HEK293 (cell line): Measurements from ENCODE around the gene NUDT8.

ENCODE experiments used
- BCL11A ChIP-seq: fragments of 450-650 bp; formaldehyde crosslinking; IDR thresholded peaks from 2 replicates; pipeline ENCODE4 v1.5.1; 2016; ENCODE audit warnings: low read depth, missing biosample characterization, missing genetic modification characterization
- SALL2 ChIP-seq: fragments of 450-650 bp; formaldehyde crosslinking; IDR thresholded peaks from 2 replicates; pipeline ENCODE4 v1.5.0; 2017; ENCODE audit warnings: missing biosample characterization, mild to moderate bottlenecking, missing genetic modification characterization, borderline replicate concordance
- ZBTB7A ChIP-seq: fragments of 450-650 bp; formaldehyde crosslinking; IDR thresholded peaks from 2 replicates; pipeline ENCODE4 v1.5.1; 2016; ENCODE audit warnings: low read depth, missing biosample characterization, missing genetic modification characterization
- ZNF19 ChIP-seq: fragments of 450-650 bp; formaldehyde crosslinking; IDR thresholded peaks from 2 replicates; pipeline ENCODE4; 2016; ENCODE audit warnings: missing biosample characterization, missing genetic modification characterization, low read depth
- ZNF274 ChIP-seq, 2 experiments: fragments of 200-500 bp in 1 of 2; fragments of 450-650 bp in 1 of 2; sonication (Bioruptor generic) in 1 of 2; formaldehyde crosslinking in 1 of 2; IDR thresholded peaks; 2 replicates each; pipeline versions ENCODE4 v1.5.1 to v1.6.1; 2014 to 2016; ENCODE audit warnings: borderline replicate concordance in 1 of 2, inconsistent platforms in 1 of 2, low read length in 1 of 2, missing biosample characterization in 1 of 2, missing genetic modification characterization in 1 of 2
- ZNF292 ChIP-seq: fragments of 450-650 bp; formaldehyde crosslinking; IDR thresholded peaks from 2 replicates; pipeline ENCODE4 v1.5.1; 2016; ENCODE audit warnings: low read depth, missing biosample characterization, missing genetic modification characterization, borderline replicate concordance
- ZNF530 ChIP-seq: fragments of 450-650 bp; formaldehyde crosslinking; IDR thresholded peaks from 2 replicates; pipeline ENCODE4 v1.5.1; 2016; ENCODE audit warnings: low read depth, missing biosample characterization, missing genetic modification characterization
- ZNF610 ChIP-seq: fragments of 450-650 bp; formaldehyde crosslinking; IDR thresholded peaks from 2 replicates; pipeline ENCODE4 v1.5.1; 2016; ENCODE audit warnings: missing biosample characterization, missing genetic modification characterization, borderline replicate concordance
- TF ChIP-seq, protein P1 (sequence below): fragments of 450-650 bp; formaldehyde crosslinking; IDR thresholded peaks from 2 replicates; pipeline ENCODE4 v1.5.1; 2016; ENCODE audit warnings: missing biosample characterization, missing genetic modification characterization
- TF ChIP-seq, protein P2 (sequence below): fragments of 450-650 bp; formaldehyde crosslinking; IDR thresholded peaks from 2 replicates; pipeline ENCODE4 v1.5.1; 2017; ENCODE audit warnings: missing biosample characterization, missing genetic modification characterization

DNA sequence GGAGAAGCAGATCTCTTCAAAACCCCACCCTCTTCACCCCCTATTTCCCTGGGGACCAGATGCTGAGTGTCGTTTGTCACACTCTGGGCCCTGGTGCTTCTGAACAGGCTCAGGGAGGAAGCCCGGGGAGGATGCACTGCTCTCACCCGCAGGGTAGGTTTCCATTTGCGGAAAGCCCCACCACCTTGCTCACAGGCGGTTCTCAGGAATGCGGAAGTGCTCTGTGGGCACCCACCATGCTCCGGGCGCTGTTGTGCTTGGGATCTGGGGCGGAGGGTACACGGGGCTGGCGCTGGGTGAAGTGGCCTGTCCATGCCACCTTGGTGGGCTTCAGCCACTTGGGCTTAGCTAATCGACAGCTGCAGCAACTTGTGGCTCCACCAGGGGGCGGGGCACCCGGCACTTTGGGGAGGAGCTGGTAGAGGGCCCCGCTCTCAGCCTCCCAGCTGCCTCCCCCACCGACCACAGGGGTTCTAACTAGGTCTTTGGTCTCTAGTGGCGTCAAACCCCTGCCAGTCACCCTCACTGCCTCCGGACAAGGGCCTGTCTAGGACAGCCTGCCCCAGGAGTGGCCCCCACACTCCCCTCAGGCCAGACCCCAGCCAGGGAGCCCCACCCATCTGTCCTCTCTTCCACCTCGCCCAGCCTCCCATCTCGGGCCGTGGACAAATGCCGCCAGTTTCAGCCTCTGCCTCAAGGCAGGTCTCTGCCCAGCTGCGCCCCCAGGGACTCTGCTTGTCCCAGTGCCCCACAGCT lies 15.6 kb downstream of the NUDT8 start:
- TF ChIP-seq, protein P1, sequence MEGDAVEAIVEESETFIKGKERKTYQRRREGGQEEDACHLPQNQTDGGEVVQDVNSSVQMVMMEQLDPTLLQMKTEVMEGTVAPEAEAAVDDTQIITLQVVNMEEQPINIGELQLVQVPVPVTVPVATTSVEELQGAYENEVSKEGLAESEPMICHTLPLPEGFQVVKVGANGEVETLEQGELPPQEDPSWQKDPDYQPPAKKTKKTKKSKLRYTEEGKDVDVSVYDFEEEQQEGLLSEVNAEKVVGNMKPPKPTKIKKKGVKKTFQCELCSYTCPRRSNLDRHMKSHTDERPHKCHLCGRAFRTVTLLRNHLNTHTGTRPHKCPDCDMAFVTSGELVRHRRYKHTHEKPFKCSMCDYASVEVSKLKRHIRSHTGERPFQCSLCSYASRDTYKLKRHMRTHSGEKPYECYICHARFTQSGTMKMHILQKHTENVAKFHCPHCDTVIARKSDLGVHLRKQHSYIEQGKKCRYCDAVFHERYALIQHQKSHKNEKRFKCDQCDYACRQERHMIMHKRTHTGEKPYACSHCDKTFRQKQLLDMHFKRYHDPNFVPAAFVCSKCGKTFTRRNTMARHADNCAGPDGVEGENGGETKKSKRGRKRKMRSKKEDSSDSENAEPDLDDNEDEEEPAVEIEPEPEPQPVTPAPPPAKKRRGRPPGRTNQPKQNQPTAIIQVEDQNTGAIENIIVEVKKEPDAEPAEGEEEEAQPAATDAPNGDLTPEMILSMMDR: peak; percentile 72
- TF ChIP-seq BCL11A (no peak), ZNF530 (tag by site-specific recombination) (no peak), ZNF19 (tag by site-specific recombination) (no peak), ZBTB7A (tag by site-specific recombination) (no peak), ZNF292 (no peak), ZNF274 (IDR thresholded peaks at IDR 0.05; ENCODE audit: low read length) (no peak), ZNF274 (tag by site-specific recombination; IDR thresholded peaks at IDR 0.05; ENCODE audit: borderline replicate concordance) (no peak), SALL2 (tag by site-specific recombination) (no peak), ZNF610 (tag by site-specific recombination) (no peak)
- TF ChIP-seq, protein P2, sequence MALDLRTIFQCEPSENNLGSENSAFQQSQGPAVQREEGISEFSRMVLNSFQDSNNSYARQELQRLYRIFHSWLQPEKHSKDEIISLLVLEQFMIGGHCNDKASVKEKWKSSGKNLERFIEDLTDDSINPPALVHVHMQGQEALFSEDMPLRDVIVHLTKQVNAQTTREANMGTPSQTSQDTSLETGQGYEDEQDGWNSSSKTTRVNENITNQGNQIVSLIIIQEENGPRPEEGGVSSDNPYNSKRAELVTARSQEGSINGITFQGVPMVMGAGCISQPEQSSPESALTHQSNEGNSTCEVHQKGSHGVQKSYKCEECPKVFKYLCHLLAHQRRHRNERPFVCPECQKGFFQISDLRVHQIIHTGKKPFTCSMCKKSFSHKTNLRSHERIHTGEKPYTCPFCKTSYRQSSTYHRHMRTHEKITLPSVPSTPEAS (tag by site-specific recombination): no peak
